Stimulated activated CD8-positive, alpha-beta memory T cell treated with anti-CD3 and anti-CD28 coated beads, Interleukin-7, amount 100 ng/mL, for 1 hour (primary cell): ENCODE data around the gene ANGPTL2.

ENCODE experiments used
- DNase-seq, 2 donors: peaks; one replicate each; pipeline ENCODE4 v3.0.0-alpha.2; 2020; ENCODE audit warnings: low read depth in 2 of 2

ANGPTL2 gene

GRCh38 chr9:127116957-127117356 is 5.5 kb downstream of the ANGPTL2 start:
- no peak for DNase-seq

GRCh38 chr9:127116088-127116726 is 6.2 kb downstream of the ANGPTL2 start:
- DNase-seq: no peak

- no peak for DNase-seq
These were observed 7.8 kb downstream of the ANGPTL2 start for GRCh38 chr9:127114606-127115005.

GRCh38 chr9:127113191-127113972 is 9.1 kb downstream of the ANGPTL2 start:
- DNase-seq: no peak

- no peak for DNase-seq
These were observed 9.7 kb downstream of the ANGPTL2 start for GRCh38 chr9:127112735-127113161.

GRCh38 chr9:127112056-127112455 is 10.4 kb downstream of the ANGPTL2 start:
- DNase-seq: no peak

- no peak for DNase-seq
These were observed 13.2 kb downstream of the ANGPTL2 start for GRCh38 chr9:127109212-127109711.

- DNase-seq: no peak
These were observed 14.2 kb downstream of the ANGPTL2 start for GRCh38 chr9:127107929-127108876.

GRCh38 chr9:127107171-127107928 is 15.1 kb downstream of the ANGPTL2 start:
- DNase-seq: no peak

- no peak for DNase-seq
These were observed 16.0 kb downstream of the ANGPTL2 start for GRCh38 chr9:127106466-127106855.

- no peak for DNase-seq
These were observed 16.5 kb downstream of the ANGPTL2 start for GRCh38 chr9:127105805-127106465.

GRCh38 chr9:127104581-127105311 is 17.7 kb downstream of the ANGPTL2 start:
- no peak for DNase-seq

GRCh38 chr9:127102788-127103187 is 19.6 kb downstream of the ANGPTL2 start:
- DNase-seq: no peak

- no peak for DNase-seq
These were observed 20.3 kb downstream of the ANGPTL2 start for GRCh38 chr9:127102176-127102575.

GRCh38 chr9:127099664-127100063 is 22.8 kb downstream of the ANGPTL2 start:
- no peak for DNase-seq

GRCh38 chr9:127098916-127099553 is 23.4 kb downstream of the ANGPTL2 start:
- DNase-seq: no peak

- no peak for DNase-seq
These were observed 24.8 kb downstream of the ANGPTL2 start for GRCh38 chr9:127097683-127098082.

GRCh38 chr9:127096208-127096607 is 26.2 kb downstream of the ANGPTL2 start:
- no peak for DNase-seq

GRCh38 chr9:127095411-127095810 is 27.0 kb downstream of the ANGPTL2 start:
- no peak for DNase-seq
